HG03280 (cell line): Measurements from ENCODE around the gene MATCAP1.
A peak's percentile ranks its signal among the peaks of the same experiment; 100 is the strongest.

Experiments
- ATAC-seq: cut with Tn5 transposase; IDR thresholded peaks from one replicate; pipeline ENCODE4 v1.9.1; 2021; ENCODE audit warnings: mild to moderate bottlenecking, moderate library complexity; ENCODE audit not compliant: unreplicated experiment

MATCAP1 gene

GRCh38 chr16:67183627-67184452 lies at the start of gene MATCAP1:
Gene MATCAP1, minus strand, starts transcription at chr16:67183963. Its CDS starts 3,353 bp downstream, at chr16:67180610.
- ATAC-seq, result peak; percentile 92

- ATAC-seq, result no peak
Measured at GRCh38 chr16:67230809-67231660, 47.3 kb upstream of the MATCAP1 start.

- no peak for ATAC-seq
Measured at GRCh38 chr16:67229906-67230808, 46.4 kb upstream of the MATCAP1 start.

- no peak for ATAC-seq
Measured at GRCh38 chr16:67228905-67229304, 45.1 kb upstream of the MATCAP1 start.

- ATAC-seq, result no peak
Measured at GRCh38 chr16:67228034-67228785, 44.4 kb upstream of the MATCAP1 start.

- no peak for ATAC-seq
Measured at GRCh38 chr16:67227567-67227921, 43.8 kb upstream of the MATCAP1 start.

- ATAC-seq, result peak; percentile 93
Measured at GRCh38 chr16:67226804-67227566, 43.2 kb upstream of the MATCAP1 start, which contains the start of gene TMEM208. Gene TMEM208, plus strand, starts transcription at chr16:67227130. Its CDS starts 89 bp downstream, at chr16:67227219.

- ATAC-seq, result no peak
Measured at GRCh38 chr16:67226295-67226803, 42.6 kb upstream of the MATCAP1 start.

GRCh38 chr16:67223992-67224391 lies 40.2 kb upstream of the MATCAP1 start:
- ATAC-seq, result no peak

GRCh38 chr16:67216612-67217490 lies 33.1 kb upstream of the MATCAP1 start:
- no peak for ATAC-seq

- ATAC-seq, result no peak
Measured at GRCh38 chr16:67215706-67216105, 31.9 kb upstream of the MATCAP1 start.

- ATAC-seq, result no peak
Measured at GRCh38 chr16:67213197-67214019, 29.6 kb upstream of the MATCAP1 start.

- no peak for ATAC-seq
Measured at GRCh38 chr16:67212766-67213165, 29.0 kb upstream of the MATCAP1 start.

GRCh38 chr16:67211674-67212073 lies 27.9 kb upstream of the MATCAP1 start:
- no peak for ATAC-seq

GRCh38 chr16:67210069-67210937 lies 26.5 kb upstream of the MATCAP1 start:
- ATAC-seq, result no peak

- no peak for ATAC-seq
Measured at GRCh38 chr16:67209565-67209964, 25.8 kb upstream of the MATCAP1 start.
